ENCODE data around the gene GGT5.
"Not testable (repeated sequence)": the region's sequence is repeated elsewhere in the genome, so short reads cannot be mapped to it uniquely, and the experiment has no call there.

DNA sequence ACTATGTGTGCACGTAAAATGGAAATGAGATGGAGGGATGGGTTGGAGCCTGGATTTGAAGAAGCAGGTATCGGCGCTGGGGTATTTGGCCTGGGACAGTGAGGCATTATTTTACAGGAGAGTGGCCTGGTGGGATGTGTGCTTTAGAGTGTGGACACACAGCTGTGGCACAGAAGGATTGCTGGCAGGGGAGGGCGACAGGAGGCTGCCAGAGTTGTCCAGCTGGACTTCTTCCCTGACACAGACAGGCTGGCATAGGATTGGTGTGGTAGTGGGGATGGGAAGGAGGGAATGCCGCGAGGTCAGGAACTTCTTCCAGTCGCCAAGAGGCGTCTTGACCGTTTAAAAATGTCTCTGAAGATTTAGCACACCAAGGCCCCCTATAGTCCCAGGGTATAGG, 42.3 kb upstream of the GGT5 start:
- TF ChIP-seq, protein P1, sequence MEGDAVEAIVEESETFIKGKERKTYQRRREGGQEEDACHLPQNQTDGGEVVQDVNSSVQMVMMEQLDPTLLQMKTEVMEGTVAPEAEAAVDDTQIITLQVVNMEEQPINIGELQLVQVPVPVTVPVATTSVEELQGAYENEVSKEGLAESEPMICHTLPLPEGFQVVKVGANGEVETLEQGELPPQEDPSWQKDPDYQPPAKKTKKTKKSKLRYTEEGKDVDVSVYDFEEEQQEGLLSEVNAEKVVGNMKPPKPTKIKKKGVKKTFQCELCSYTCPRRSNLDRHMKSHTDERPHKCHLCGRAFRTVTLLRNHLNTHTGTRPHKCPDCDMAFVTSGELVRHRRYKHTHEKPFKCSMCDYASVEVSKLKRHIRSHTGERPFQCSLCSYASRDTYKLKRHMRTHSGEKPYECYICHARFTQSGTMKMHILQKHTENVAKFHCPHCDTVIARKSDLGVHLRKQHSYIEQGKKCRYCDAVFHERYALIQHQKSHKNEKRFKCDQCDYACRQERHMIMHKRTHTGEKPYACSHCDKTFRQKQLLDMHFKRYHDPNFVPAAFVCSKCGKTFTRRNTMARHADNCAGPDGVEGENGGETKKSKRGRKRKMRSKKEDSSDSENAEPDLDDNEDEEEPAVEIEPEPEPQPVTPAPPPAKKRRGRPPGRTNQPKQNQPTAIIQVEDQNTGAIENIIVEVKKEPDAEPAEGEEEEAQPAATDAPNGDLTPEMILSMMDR (IDR thresholded peaks at IDR 0.05), result not testable (repeated sequence)
- TF ChIP-seq ZFX (IDR thresholded peaks at IDR 0.05; ENCODE audit: borderline replicate concordance), result not testable (repeated sequence)

Measured in 22Rv1 (cell line).